Left ventricle myocardium inferior (tissue), 1 donor: Measurements from ENCODE around the gene ARHGEF16. TPM values are rescaled to one million over a fixed set of nuclear protein-coding genes. Genes with fewer than 3 reads are reported as not detected.

Experiments
- DNase-seq: peaks from one replicate; pipeline ENCODE4 v3.0.0-alpha.2; 2020
- H3K27ac ChIP-seq: fragments of 200-600 bp; replicated peaks from 2 replicates; pipeline ENCODE4 v1.8.0; 2021
- H3K27me3 ChIP-seq: fragments of 200-600 bp; 2 replicates; pipeline ENCODE4 v1.8.0; 2021; ENCODE audit warnings: low read depth
- H3K36me3 ChIP-seq: fragments of 200-600 bp; 2 replicates; pipeline ENCODE4 v1.8.0; 2021
- H3K4me1 ChIP-seq: fragments of 200-600 bp; 2 replicates; pipeline ENCODE4 v1.8.0; 2021
- H3K4me3 ChIP-seq: fragments of 200-600 bp; 2 replicates; pipeline ENCODE4 v1.8.0; 2021; ENCODE audit warnings: mild to moderate bottlenecking, moderate library complexity
- H3K9me3 ChIP-seq: fragments of 200-600 bp; replicated peaks from 2 replicates; pipeline ENCODE4 v1.8.0; 2021
- CTCF ChIP-seq: fragments of 200-600 bp; IDR thresholded peaks from 2 replicates; pipeline ENCODE4 v1.8.0; 2021; ENCODE audit warnings: antibody characterized with exemption, mild to moderate bottlenecking, borderline replicate concordance
- intact Hi-C: fragments of 100-400 bp; cut with micrococcal nuclease; formaldehyde crosslinking; loops from one replicate; pipeline ENCODE4 v1.11.0; 2022
- total RNA-seq: library from RNA; stranded (reverse); fragmentation: NEBNext Ultra II Directional; extraction: Animal tissue kit (Norgen Biotek cat#: 25700); gene quantifications from one replicate; pipeline ENCODE4 v1.2.1, GENCODE V29; 2021
- donor health status: DM: no; HTN: yes; CAD: no; lungs with severe emphysema.

ARHGEF16 gene
- total RNA-seq, 1 donor from 2014 or later, result 0.52 TPM

- no peak for TF ChIP-seq CTCF
Measured at GRCh38 chr1:3450202-3450863, 4.1 kb upstream of the ARHGEF16 start.

GRCh38 chr1:3450983-3451382 is 3.5 kb upstream of the ARHGEF16 start:
- DNase-seq, result no peak
- peaks cover 16% of the 10 kb centered on the region for H3K9me3 ChIP-seq
- intact Hi-C loops, result no loop called here
- H3K4me1 ChIP-seq, result peaks cover 25% of the 10 kb centered on the region
- no peak overlapping the region for H3K27ac ChIP-seq
- H3K36me3 ChIP-seq, result no peaks in the 10 kb centered on the region
- H3K4me3 ChIP-seq, result no peak overlapping the region
- H3K27me3 ChIP-seq, result peaks cover 50% of the 10 kb centered on the region
- TF ChIP-seq CTCF, result no peak

More at GRCh38 chr1:3450202-3450863, 4.1 kb upstream of the ARHGEF16 start:
- Histone ChIP-seq H3K4me3 (no peak overlapping the region), H3K36me3 (no peaks in the 10 kb centered on the region), H3K27me3 (peaks cover 55% of the 10 kb centered on the region), H3K4me1 (peaks cover 19% of the 10 kb centered on the region), H3K27ac (no peak overlapping the region), H3K9me3 (peaks cover 21% of the 10 kb centered on the region)
- no peak for DNase-seq
- intact Hi-C loops, result no loop called here

GRCh38 chr1:3451994-3452865 is 2.2 kb upstream of the ARHGEF16 start:
- intact Hi-C loops, result no loop called here
- no peaks in the 10 kb centered on the region for H3K36me3 ChIP-seq
- peaks cover 43% of the 10 kb centered on the region for H3K27me3 ChIP-seq
- no peak for DNase-seq
- no peak overlapping the region for H3K4me3 ChIP-seq
- TF ChIP-seq CTCF, result no peak
- H3K27ac ChIP-seq, result no peak overlapping the region
- H3K9me3 ChIP-seq, result peaks cover 11% of the 10 kb centered on the region
- peaks cover 33% of the 10 kb centered on the region for H3K4me1 ChIP-seq

GRCh38 chr1:3452866-3453175 is 1.6 kb upstream of the ARHGEF16 start:
- intact Hi-C loops, result no loop called here
- TF ChIP-seq CTCF, result no peak

GRCh38 chr1:3453203-3453761 is 1.2 kb upstream of the ARHGEF16 start:
- peak; percentile 97 for TF ChIP-seq CTCF
- intact Hi-C loops, result no loop called here
- Histone ChIP-seq H3K4me3 (no peak overlapping the region), H3K4me1 (peaks cover 44% of the 10 kb centered on the region), H3K27me3 (peaks cover 43% of the 10 kb centered on the region), H3K9me3 (peaks cover under 1% of the 10 kb centered on the region), H3K36me3 (no peaks in the 10 kb centered on the region), H3K27ac (no peak overlapping the region)
- DNase-seq, result peak; percentile 69

More at GRCh38 chr1:3452866-3453175, 1.6 kb upstream of the ARHGEF16 start:
- peaks cover 5% of the 10 kb centered on the region for H3K9me3 ChIP-seq
- DNase-seq, result no peak
- no peak overlapping the region for H3K4me3 ChIP-seq
- peaks cover 39% of the 10 kb centered on the region for H3K4me1 ChIP-seq
- peaks cover 43% of the 10 kb centered on the region for H3K27me3 ChIP-seq
- H3K27ac ChIP-seq, result no peak overlapping the region
- H3K36me3 ChIP-seq, result no peaks in the 10 kb centered on the region
